Loucy (cell line): ENCODE results near the gene HBQ1.
"Not testable (repeated sequence)": the region's sequence is repeated elsewhere in the genome, so short reads cannot be mapped to it uniquely, and the experiment has no call there.

Experiments used
- H2AFZ ChIP-seq: fragments of 200-600 bp; sonication (generic); 2 replicates; pipeline ENCODE4 v1.6.0; 2016; ENCODE audit warnings: antibody characterized with exemption, mild to moderate bottlenecking, low read length, moderate library complexity
- H3F3A ChIP-seq: fragments of 200-600 bp; 2 replicates; pipeline ENCODE4 v1.6.0; 2016; ENCODE audit warnings: antibody characterized with exemption, low read depth, mild to moderate bottlenecking
- H3K27me3 ChIP-seq: fragments of 200-600 bp; sonication (generic); 2 replicates; pipeline ENCODE4 v1.6.1; 2014; ENCODE audit warnings: low read length, mild to moderate bottlenecking; ENCODE audit not compliant: insufficient read depth, poor library complexity, severe bottlenecking
- H3K36me3 ChIP-seq: fragments of 200-600 bp; sonication (generic); 2 replicates; pipeline ENCODE4 v1.6.1; 2016; ENCODE audit warnings: low read length; ENCODE audit not compliant: insufficient read depth
- H3K4me1 ChIP-seq: fragments of 200-600 bp; sonication (generic); 2 replicates; pipeline ENCODE4 v1.5.1; 2014; ENCODE audit warnings: low read length, mild to moderate bottlenecking; ENCODE audit not compliant: insufficient read depth, poor library complexity, severe bottlenecking
- H3K4me2 ChIP-seq: fragments of 200-600 bp; sonication (generic); 2 replicates; pipeline ENCODE4 v1.6.0; 2014; ENCODE audit warnings: antibody characterized with exemption, low read length, low read depth, mild to moderate bottlenecking; ENCODE audit not compliant: poor library complexity, severe bottlenecking
- H3K4me3 ChIP-seq: fragments of 200-600 bp; sonication (generic); 2 replicates; pipeline ENCODE4 v1.5.1; 2014; ENCODE audit warnings: low read length, mild to moderate bottlenecking, mixed read lengths; ENCODE audit not compliant: poor library complexity, severe bottlenecking
- H3K79me2 ChIP-seq: fragments of 200-600 bp; sonication (generic); 2 replicates; pipeline ENCODE4 v1.6.1; 2014; ENCODE audit warnings: low read length; ENCODE audit not compliant: insufficient read depth
- H3K9ac ChIP-seq: fragments of 200-600 bp; sonication (generic); 2 replicates; pipeline ENCODE4 v1.6.0; 2014; ENCODE audit warnings: mild to moderate bottlenecking, low read depth, low read length, moderate library complexity; ENCODE audit not compliant: poor library complexity, severe bottlenecking
- H3K9me2 ChIP-seq: fragments of 200-600 bp; sonication (generic); replicated peaks from 2 replicates; pipeline ENCODE4 v1.6.1; 2016; ENCODE audit warnings: low read depth, low read length, mixed read lengths
- H3K9me3 ChIP-seq: fragments of 200-600 bp; sonication (generic); 2 replicates; pipeline ENCODE4 v1.6.1; 2014; ENCODE audit warnings: mild to moderate bottlenecking, antibody characterized with exemption, low read length, low read depth; ENCODE audit not compliant: insufficient read depth
- H4K20me1 ChIP-seq: fragments of 200-600 bp; sonication (generic); 2 replicates; pipeline ENCODE4 v1.6.0; 2014; ENCODE audit warnings: antibody characterized with exemption, low read length, mild to moderate bottlenecking; ENCODE audit not compliant: insufficient read depth, poor library complexity, severe bottlenecking
- EZH2phosphoT487 ChIP-seq: fragments of 200-600 bp; IDR thresholded peaks from 2 replicates; pipeline ENCODE4 v1.6.1; 2018; ENCODE audit warnings: antibody characterized with exemption, mild to moderate bottlenecking, moderate library complexity, borderline replicate concordance
- TF ChIP-seq, protein P1 (sequence below): fragments of 200-600 bp; sonication (generic); conservative IDR thresholded peaks from 2 replicates; pipeline ENCODE4 v1.5.1; 2014; ENCODE audit warnings: mild to moderate bottlenecking, antibody characterized with exemption, low read length

The HBQ1 gene

DNA sequence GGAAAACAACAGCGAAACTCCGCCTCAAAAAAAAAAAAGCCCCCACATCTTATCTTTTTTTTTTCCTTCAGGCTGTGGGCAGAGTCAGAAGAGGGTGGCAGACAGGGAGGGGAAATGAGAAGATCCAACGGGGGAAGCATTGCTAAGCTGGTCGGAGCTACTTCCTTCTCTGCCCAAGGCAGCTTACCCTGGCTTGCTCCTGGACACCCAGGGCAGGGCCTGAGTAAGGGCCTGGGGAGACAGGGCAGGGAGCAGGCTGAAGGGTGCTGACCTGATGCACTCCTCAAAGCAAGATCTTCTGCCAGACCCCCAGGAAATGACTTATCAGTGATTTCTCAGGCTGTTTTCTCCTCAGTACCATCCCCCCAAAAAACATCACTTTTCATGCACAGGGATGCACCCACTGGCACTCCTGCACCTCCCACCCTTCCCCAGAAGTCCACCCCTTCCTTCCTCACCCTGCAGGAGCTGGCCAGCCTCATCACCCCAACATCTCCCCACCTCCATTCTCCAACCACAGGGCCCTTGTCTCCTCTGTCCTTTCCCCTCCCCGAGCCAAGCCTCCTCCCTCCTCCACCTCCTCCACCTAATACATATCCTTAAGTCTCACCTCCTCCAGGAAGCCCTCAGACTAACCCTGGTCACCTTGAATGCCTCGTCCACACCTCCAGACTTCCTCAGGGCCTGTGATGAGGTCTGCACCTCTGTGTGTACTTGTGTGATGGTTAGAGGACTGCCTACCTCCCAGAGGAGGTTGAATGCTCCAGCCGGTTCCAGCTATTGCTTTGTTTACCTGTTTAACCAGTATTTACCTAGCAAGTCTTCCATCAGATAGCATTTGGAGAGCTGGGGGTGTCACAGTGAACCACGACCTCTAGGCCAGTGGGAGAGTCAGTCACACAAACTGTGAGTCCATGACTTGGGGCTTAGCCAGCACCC, 5.0 kb upstream of the HBQ1 start:
- Histone ChIP-seq H3F3A (no peaks in the 10 kb centered on the region), H3K4me3 (no peak overlapping the region), H3K4me2 (no peak overlapping the region), H3K36me3 (no peaks in the 10 kb centered on the region), H3K27me3 (no peaks in the 10 kb centered on the region), H4K20me1 (no peaks in the 10 kb centered on the region), H2AFZ (no peak overlapping the region), H3K4me1 (peaks cover 4% of the 10 kb centered on the region), H3K9ac (no peak overlapping the region), H3K79me2 (no peaks in the 10 kb centered on the region), H3K9me3 (no peaks in the 10 kb centered on the region), H3K9me2 (no peaks in the 10 kb centered on the region)
- no peak for TF ChIP-seq EZH2phosphoT487
- TF ChIP-seq, protein P1, sequence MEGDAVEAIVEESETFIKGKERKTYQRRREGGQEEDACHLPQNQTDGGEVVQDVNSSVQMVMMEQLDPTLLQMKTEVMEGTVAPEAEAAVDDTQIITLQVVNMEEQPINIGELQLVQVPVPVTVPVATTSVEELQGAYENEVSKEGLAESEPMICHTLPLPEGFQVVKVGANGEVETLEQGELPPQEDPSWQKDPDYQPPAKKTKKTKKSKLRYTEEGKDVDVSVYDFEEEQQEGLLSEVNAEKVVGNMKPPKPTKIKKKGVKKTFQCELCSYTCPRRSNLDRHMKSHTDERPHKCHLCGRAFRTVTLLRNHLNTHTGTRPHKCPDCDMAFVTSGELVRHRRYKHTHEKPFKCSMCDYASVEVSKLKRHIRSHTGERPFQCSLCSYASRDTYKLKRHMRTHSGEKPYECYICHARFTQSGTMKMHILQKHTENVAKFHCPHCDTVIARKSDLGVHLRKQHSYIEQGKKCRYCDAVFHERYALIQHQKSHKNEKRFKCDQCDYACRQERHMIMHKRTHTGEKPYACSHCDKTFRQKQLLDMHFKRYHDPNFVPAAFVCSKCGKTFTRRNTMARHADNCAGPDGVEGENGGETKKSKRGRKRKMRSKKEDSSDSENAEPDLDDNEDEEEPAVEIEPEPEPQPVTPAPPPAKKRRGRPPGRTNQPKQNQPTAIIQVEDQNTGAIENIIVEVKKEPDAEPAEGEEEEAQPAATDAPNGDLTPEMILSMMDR = no peak

DNA sequence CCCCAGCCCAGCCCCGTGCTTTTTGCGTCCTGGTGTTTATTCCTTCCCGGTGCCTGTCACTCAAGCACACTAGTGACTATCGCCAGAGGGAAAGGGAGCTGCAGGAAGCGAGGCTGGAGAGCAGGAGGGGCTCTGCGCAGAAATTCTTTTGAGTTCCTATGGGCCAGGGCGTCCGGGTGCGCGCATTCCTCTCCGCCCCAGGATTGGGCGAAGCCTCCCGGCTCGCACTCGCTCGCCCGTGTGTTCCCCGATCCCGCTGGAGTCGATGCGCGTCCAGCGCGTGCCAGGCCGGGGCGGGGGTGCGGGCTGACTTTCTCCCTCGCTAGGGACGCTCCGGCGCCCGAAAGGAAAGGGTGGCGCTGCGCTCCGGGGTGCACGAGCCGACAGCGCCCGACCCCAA, 4.3 kb upstream of the HBQ1 start:
- not testable (repeated sequence) for H3F3A ChIP-seq, H3K27me3 ChIP-seq, H3K4me2 ChIP-seq, H3K9me2 ChIP-seq, H3K9me3 ChIP-seq, H3K9ac ChIP-seq, H3K4me3 ChIP-seq, H3K79me2 ChIP-seq, H3K4me1 ChIP-seq, H3K36me3 ChIP-seq, H2AFZ ChIP-seq, H4K20me1 ChIP-seq

DNA sequence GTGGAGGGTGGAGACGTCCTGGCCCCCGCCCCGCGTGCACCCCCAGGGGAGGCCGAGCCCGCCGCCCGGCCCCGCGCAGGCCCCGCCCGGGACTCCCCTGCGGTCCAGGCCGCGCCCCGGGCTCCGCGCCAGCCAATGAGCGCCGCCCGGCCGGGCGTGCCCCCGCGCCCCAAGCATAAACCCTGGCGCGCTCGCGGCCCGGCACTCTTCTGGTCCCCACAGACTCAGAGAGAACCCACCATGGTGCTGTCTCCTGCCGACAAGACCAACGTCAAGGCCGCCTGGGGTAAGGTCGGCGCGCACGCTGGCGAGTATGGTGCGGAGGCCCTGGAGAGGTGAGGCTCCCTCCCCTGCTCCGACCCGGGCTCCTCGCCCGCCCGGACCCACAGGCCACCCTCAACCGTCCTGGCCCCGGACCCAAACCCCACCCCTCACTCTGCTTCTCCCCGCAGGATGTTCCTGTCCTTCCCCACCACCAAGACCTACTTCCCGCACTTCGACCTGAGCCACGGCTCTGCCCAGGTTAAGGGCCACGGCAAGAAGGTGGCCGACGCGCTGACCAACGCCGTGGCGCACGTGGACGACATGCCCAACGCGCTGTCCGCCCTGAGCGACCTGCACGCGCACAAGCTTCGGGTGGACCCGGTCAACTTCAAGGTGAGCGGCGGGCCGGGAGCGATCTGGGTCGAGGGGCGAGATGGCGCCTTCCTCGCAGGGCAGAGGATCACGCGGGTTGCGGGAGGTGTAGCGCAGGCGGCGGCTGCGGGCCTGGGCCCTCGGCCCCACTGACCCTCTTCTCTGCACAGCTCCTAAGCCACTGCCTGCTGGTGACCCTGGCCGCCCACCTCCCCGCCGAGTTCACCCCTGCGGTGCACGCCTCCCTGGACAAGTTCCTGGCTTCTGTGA, 3.5 kb upstream of the HBQ1 start, which contains the start of gene HBA1:
Gene HBA1, plus strand, starts transcription at position 204 of the 906 bp plus-strand sequence. Its CDS starts 37 bp downstream, at position 241.
- not testable (repeated sequence) for H3K4me1 ChIP-seq, H3K79me2 ChIP-seq, H3K9me3 ChIP-seq, H2AFZ ChIP-seq, H3F3A ChIP-seq, H3K9ac ChIP-seq, H3K4me2 ChIP-seq, H4K20me1 ChIP-seq, H3K27me3 ChIP-seq, H3K9me2 ChIP-seq, H3K36me3 ChIP-seq, H3K4me3 ChIP-seq

DNA sequence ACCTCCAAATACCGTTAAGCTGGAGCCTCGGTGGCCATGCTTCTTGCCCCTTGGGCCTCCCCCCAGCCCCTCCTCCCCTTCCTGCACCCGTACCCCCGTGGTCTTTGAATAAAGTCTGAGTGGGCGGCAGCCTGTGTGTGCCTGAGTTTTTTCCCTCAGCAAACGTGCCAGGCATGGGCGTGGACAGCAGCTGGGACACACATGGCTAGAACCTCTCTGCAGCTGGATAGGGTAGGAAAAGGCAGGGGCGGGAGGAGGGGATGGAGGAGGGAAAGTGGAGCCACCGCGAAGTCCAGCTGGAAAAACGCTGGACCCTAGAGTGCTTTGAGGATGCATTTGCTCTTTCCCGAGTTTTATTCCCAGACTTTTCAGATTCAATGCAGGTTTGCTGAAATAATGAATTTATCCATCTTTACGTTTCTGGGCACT, 2.9 kb upstream of the HBQ1 start:
- H4K20me1 ChIP-seq = no peaks in the 10 kb centered on the region
- H2AFZ ChIP-seq = no peak overlapping the region
- H3F3A ChIP-seq = no peaks in the 10 kb centered on the region
- TF ChIP-seq EZH2phosphoT487 = no peak
- TF ChIP-seq, protein P1 = no peak
- H3K4me1 ChIP-seq = peaks cover 4% of the 10 kb centered on the region
- H3K9me3 ChIP-seq = no peaks in the 10 kb centered on the region
- H3K4me3 ChIP-seq = no peak overlapping the region
- no peaks in the 10 kb centered on the region for H3K36me3 ChIP-seq
- no peaks in the 10 kb centered on the region for H3K9me2 ChIP-seq
- no peaks in the 10 kb centered on the region for H3K27me3 ChIP-seq
- H3K79me2 ChIP-seq = no peaks in the 10 kb centered on the region
- H3K9ac ChIP-seq = no peak overlapping the region
- no peak overlapping the region for H3K4me2 ChIP-seq
